ENCODE measurements around the gene FHOD3. TPM values are rescaled to one million over a fixed set of nuclear protein-coding genes. Genes with fewer than 3 reads are reported as not detected.

FHOD3 gene
- total and polyA plus RNA-seq, 11 donors, result 109 to 532 (median 262) TPM

- no peak for DNase-seq
- intact Hi-C loops (cut with DNase I), result no loop called here
- WGBS, 4 donors, result 72 to 85% (median 78%) methylated on average over 5 of the region's 5 CpGs
Measured at GRCh38 chr18:36592282-36592681, 294.8 kb downstream of the FHOD3 start.

DNA sequence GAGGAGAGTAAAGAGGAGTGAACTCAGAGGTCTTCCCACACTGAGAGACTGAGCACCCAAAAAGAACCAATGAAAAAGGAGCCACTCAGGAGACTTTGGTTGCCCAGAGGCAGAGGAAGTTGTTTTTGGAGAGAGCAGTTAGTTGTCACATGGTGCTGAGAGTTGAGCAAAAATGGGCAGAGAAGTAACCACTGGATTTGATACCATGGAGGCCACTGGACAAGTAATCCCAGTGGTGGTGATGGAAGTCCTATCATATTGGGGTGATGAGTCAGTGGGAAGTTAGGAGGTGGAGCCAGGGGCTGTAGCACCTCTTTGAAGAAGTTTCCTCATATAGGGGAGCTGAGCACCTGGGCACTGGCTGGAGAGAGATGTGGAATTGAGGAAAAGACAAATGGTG lies 295.5 kb downstream of the FHOD3 start:
- DNase-seq, result no peak

More at GRCh38 chr18:36592282-36592681, 294.8 kb downstream of the FHOD3 start:
- Histone ChIP-seq H3K27ac (no peak overlapping the region), H3K4me1 (peaks cover 0 to 36% (median 5%) of the 10 kb centered on the region in 12 donors), H3K27me3 (no peaks in the 10 kb centered on the region), H3K36me3 (no peaks in the 10 kb centered on the region), H3K4me3 (no peak overlapping the region), H3K9me3 (no peaks in the 10 kb centered on the region)
- no peak for ATAC-seq
- TF ChIP-seq POLR2A (IDR thresholded peaks at IDR 0.05) (no peak), CTCF (IDR thresholded peaks at IDR 0.05) (no peak)

DNA sequence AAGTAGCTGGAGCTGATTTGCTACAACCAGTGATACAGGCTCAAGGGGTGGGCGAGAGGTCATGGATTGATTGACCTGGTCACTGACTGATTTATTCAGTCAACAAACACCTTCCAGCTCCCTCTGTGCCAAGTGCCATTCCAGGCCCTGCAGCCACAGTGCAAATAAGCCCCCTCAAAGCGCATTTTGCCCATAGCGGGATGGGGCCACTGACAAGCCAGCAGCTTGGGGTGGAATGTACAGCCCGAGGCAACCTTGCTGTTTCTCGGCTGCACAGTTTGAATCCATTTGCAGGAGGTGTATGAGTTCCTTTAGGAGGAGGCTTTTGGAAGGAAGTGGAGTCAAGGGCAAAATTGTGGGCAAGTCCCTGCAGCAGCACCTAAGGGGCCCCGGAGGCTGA lies 296.1 kb downstream of the FHOD3 start:
- peaks cover 0 to 2% (median 0%) of the 10 kb centered on the region in 9 donors for H3K36me3 ChIP-seq
- no peak overlapping the region for H3K4me3 ChIP-seq
- peaks cover 0 to 29% (median 4%) of the 10 kb centered on the region in 12 donors for H3K4me1 ChIP-seq
- intact Hi-C loops (cut with DNase I), result no loop called here
- no peak overlapping the region for H3K27ac ChIP-seq
- no peak for TF ChIP-seq POLR2A (IDR thresholded peaks at IDR 0.05)
- no peak for TF ChIP-seq CTCF (IDR thresholded peaks at IDR 0.05)
- 85 to 93% (median 89%) methylated on average over 6 of the region's 6 CpGs for WGBS, 4 donors
- no peaks in the 10 kb centered on the region for H3K27me3 ChIP-seq
- DNase-seq, result no peak
- H3K9me3 ChIP-seq, result no peaks in the 10 kb centered on the region
- ATAC-seq, result no peak

More for the DNA sequence above, 295.5 kb downstream of the FHOD3 start:
- Histone ChIP-seq H3K4me1 (peaks cover 0 to 31% (median 5%) of the 10 kb centered on the region in 12 donors), H3K36me3 (no peaks in the 10 kb centered on the region), H3K4me3 (no peak overlapping the region), H3K27me3 (no peaks in the 10 kb centered on the region), H3K9me3 (no peaks in the 10 kb centered on the region), H3K27ac (no peak overlapping the region)
- intact Hi-C loops (cut with DNase I), result no loop called here
- no peak for TF ChIP-seq POLR2A (IDR thresholded peaks at IDR 0.05)
- no peak for TF ChIP-seq CTCF (IDR thresholded peaks at IDR 0.05)
- ATAC-seq, result no peak

DNA sequence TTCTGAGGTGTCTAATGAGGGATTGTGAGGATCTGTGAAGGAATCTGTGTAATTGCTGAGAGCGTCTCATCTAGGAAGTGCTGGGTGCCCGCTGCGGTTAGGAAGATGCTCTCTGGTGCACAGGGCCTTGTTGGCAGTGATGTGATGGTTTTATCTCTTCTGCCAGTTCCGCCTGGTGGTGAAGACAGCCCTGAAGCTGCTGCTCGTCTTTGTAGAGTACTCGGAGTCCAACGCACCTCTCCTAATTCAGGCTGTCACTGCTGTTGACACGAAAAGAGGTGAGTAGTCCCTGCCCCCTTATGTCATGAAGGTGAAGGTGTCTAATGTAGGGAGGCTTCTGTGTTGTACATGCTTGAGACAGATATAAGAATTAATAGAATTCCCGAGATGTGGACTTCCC lies 297.1 kb downstream of the FHOD3 start:
- Histone ChIP-seq H3K27ac (no peak overlapping the region), H3K36me3 (peaks cover 0 to 4% (median 0%) of the 10 kb centered on the region in 9 donors)

More for the DNA sequence above, 297.1 kb downstream of the FHOD3 start:
- ATAC-seq (peak in 3 of 4 donors; percentile 46 to 54 (median 53)), DNase-seq (peak in 1 of 5 donors; percentile 36)
- TF ChIP-seq POLR2A (IDR thresholded peaks at IDR 0.05) (no peak), CTCF (IDR thresholded peaks at IDR 0.05) (no peak)
- Histone ChIP-seq H3K4me1 (peaks cover 0 to 25% (median 3%) of the 10 kb centered on the region in 12 donors), H3K27me3 (no peaks in the 10 kb centered on the region), H3K4me3 (no peak overlapping the region), H3K9me3 (no peaks in the 10 kb centered on the region)
- WGBS, 4 donors, result 45 to 58% (median 48%) methylated on average over 9 of the region's 9 CpGs
- intact Hi-C loops (cut with DNase I), result no loop called here
